T-helper 1 cell treated with Interleukin-12 subunit alpha and Interleukin-12 subunit beta and Interleukin-4 antibody, amounts not matched to agents 30 ng/mL and 1 ng/mL, for 36 hours (primary cell): ENCODE data around the gene INF2. TPM values are rescaled to one million over a fixed set of nuclear protein-coding genes. Genes with fewer than 3 reads are reported as not detected.
"Not testable (repeated sequence)": the region's sequence is repeated elsewhere in the genome, so short reads cannot be mapped to it uniquely, and the experiment has no call there.

ENCODE experiments used
- intact Hi-C: fragments of 100-400 bp; cut with micrococcal nuclease; formaldehyde crosslinking; loops from one replicate; pipeline ENCODE4 v1.15.1; 2024
- total RNA-seq: library from RNA; stranded (reverse); gene quantifications from 2 replicates; pipeline ENCODE4 v1.2.3, GENCODE V29; 2022

INF2 gene
- total RNA-seq, 1 donor from 2014 or later: 136 TPM

DNA sequence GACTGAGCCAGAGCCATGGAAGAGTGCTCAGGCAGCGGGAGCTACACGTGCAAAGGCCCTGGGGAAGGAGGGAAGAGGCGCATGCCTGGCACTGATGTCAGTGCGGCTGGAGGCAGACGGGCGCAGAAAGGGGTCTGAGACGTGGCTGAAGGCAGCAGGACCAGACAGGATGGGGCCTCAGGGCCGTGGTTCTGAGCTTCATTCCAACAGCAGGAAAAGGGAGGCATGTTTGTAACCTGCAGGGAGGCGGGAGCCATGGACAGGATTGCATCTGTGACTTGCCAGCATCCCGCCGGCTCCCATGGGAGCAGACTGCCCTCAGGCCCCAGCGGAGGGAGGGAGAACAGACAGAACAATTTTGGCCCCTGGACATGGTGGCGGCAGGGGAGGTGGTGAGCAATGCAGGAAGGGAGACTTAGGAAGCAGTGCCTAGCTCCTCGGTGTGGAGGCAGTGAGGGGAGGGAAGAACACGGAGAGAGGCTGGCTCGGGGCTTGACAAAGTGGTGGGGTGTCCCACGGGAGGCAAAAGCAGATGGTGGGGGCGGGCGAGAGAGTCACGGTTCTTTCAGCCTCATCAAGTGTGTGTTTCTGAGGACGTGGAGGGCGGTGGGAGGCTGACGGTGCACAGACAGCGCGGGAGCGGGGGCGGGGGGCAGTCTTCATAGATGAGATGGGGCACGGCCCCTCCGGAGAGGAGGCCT, 33.3 kb upstream of the INF2 start:
- intact Hi-C loops: no loop called here

DNA sequence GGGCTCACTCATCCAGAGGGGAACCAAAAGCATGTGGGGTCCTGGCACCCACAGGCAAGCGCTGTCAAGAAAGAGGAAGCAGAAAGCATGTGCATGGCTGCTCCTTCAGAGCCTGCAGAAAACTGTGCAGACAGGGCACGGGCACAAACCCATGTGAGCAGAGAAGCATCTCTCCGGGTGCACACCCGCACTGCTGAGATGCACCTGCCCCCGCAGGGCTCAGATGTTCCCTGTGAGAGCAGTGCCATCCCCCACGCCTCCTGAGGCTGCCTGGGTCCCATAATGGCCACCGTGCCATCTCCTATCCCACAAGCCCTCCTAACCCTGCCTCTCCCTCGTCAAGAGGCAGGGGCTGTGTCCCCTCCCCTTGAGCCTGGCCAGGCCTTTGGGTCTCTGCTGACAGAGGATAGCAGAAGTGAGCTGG, 32.3 kb upstream of the INF2 start:
- intact Hi-C loops: no loop called here

DNA sequence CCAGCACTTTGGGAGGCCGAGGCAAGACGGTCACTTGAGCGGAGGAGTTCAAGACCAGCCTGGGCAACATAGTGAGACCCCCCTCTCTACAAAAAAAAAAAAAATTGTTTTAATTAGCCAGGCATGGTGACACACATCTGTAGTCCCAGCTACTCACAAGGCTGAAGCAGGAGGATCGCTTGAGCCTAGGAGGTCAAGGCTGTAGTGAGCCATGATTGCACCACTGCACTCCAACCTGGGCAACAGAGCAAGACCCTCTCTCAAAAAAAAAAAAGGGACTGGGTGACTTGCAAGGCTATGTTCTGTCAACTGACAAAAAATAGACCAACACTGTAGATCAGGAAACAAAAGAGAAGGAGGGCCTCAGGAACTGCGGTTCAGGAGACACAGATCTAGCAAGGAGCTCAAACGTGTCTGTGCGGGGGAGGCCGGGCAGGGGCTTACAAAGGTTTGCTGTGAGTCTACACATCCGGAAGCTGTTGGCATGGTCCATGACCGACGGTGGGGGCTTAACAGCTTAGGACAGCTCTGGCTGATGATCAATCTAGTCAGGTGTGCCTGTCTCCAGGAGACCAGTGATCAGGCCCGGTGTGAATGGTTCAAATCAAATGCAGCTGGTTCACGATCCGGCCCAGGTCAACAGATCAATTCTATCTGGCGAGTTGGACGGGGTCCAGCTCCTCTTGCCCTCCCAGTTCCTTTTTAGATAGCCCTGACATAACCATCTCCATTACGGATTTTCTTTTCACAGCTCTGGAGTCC, 31.7 kb upstream of the INF2 start:
- intact Hi-C loops: no loop called here

GRCh38 chr14:104658325-104658712, 31.1 kb upstream of the INF2 start:
- intact Hi-C loops: no loop called here

DNA sequence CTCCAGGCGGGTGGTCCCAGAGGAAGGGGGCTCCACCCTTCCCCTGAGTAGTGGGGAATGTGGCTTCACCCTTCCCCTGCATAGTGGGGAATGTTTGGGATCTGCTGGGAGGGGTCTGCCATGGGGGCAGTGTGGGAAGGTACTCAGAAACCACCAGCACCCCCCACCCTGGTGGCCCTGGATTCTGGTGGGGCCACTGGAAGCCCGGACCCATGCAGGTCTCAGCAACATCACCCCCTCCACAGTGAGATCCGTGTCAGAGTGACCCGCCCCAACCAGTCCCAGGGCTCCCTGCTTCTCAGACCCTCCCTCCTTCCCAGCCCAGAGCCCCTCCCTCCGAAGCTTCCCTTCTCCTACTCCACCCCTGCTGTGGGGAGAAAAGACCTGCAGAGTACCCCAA, 30.3 kb upstream of the INF2 start:
- intact Hi-C loops: no loop called here

DNA sequence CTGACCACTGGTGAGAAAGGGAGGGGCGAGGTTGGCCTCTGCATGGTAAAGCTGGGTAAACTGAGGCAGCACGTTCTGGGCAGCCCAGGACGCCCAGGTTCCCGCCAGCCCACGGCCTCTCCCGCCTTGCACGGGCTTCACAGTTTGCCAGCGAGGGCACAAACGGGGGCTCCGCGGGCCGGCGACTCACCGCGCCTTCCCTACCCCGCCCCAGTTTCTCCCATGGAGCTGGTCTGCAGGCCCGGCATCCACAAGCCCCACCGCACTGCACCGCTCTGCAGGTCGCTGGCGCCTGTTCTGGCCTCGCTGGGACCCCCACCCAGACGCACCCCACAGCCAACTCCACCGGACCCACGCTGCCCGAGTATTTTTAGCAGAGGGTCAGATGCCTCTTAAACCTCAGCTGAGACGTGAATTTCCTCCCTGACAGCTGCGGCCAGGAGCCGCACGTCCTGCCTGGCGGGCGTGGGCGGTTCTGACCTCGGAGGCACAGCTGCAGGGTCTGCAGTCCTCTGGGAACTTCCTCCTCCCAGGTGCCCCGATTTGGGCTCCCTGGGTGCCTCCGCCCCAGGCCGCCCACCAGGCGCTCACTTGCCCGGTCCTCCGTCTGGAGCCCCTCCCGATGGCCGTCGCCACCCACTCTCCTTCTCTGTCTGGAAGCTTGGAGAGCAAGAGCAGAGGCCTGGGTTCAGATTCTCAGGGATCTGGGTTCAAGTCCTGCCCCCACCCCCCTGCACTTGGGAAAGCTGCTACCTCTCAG, 29.5 kb upstream of the INF2 start:
- intact Hi-C loops: no loop called here

GRCh38 chr14:104660597-104660996, 28.8 kb upstream of the INF2 start:
- intact Hi-C loops: no loop called here

GRCh38 chr14:104661086-104661485, 28.3 kb upstream of the INF2 start:
- intact Hi-C loops: no loop called here

DNA sequence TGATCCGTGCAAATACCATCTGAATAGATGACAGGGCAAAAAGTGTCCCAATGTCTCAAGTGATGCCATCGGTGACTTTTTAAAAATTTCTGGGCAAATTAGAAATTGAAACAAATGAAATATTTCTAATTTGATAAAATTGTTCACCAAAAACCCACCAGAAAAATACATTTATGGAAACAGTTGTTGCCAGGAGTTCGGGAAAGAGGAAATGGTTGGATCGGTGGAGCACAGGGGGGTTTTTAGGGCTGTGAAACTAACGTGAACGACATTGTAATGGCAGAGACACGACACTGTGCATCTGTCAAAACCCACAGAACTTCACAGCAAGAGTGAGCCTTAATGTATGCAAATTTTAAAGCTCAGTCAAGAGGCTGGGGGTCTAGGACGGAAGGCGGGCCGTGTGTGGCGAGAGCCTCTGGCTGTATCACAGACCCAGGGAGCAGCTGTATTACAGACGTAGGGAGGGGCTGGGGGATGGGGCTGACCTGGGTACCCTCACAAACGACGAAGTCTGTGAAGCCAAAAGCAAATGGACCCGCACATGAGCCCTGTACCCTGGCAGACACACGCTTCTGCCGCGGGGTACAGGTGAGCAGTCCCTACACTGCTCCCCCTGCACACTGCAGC, 27.8 kb upstream of the INF2 start:
- intact Hi-C loops: not testable (repeated sequence)

DNA sequence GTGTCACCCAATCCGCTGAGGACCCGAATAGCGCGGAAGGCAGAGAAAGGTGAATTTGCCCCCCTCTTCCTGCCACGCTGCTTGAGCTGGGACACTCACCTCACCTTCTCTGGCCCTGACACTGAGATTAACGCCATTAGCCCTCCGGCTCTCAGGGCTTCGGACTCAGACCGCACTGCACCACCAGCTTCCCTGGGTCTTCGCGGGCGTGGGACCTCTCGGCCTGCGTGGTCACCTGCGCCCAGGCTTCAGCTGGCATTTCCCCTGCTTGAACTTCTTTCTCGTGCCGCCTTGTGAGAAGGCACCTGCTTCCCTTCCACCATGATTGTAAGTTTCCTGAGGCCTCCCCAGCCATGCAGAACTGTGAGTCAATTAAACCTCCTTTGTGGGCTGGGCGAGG, 26.9 kb upstream of the INF2 start:
- intact Hi-C loops: not testable (repeated sequence)

DNA sequence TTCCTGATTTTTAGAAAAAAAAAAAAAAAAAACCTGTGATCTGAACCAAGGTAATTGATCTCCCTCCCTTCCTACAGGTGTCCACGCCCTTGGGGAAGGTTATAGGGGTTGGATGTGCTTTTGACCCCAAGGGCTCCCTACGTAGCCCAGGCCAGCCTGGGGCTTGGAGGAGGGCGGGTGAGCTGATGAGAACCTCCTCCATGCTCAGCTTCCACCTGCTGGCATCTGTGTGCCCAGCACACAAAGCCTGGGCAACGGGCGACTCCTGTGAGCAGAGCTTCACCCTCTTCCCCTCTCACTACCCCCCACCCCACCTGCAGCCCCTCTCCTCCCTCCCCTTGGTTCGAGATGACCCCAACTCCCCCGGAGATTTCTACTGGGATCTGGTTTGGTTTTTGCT, 25.3 kb upstream of the INF2 start:
- intact Hi-C loops: no loop called here

- intact Hi-C loops: no loop called here
These were observed 24.8 kb upstream of the INF2 start for GRCh38 chr14:104664588-104664987.

DNA sequence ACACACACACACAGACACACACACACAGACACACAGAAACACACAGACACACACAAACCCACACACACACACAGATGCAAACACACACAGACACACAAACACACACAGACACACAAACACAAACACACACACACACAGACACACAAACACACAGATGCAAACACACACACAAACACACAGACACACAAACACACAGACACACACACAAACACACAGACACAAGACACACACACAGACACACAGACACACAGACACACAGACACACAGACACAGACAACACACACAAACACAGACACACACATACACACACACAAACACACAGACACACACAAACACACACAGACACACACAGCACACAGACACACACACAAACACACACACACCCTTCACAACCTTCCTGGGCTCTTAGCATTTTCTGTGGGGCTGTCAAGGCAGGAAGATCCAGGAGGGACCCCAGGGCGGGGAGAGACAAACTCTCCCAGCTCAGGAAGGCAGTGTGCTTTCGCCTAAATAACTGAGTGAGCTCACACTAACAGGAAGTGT, 24.2 kb upstream of the INF2 start:
- intact Hi-C loops: loop anchor here (1.0 kb wide), 1 partner anchor 43 kb away; no protein-coding TSS in a partner anchor

GRCh38 chr14:104665657-104666522, 23.5 kb upstream of the INF2 start:
- intact Hi-C loops: loop anchor here (1.0 kb wide), 1 partner anchor 42 kb away; no protein-coding TSS in a partner anchor

DNA sequence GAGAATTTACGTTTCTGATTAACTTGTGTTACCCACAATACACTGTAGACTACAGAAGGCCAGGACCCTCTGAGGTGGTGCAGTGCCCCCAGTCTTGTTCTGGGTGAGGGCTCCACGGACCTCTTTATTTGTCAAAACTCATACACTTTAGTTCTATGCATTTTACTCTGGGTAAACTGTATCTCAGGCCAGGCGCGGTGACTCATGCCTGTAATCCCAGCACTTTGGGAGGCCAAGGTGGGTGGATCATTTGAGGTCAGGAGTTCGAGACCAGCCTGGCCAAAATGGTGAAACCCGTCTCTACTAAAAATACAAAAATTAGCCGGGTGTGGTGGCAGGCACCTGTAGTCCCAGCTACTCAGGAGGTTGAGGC, 22.9 kb upstream of the INF2 start:
- intact Hi-C loops: not testable (repeated sequence)

DNA sequence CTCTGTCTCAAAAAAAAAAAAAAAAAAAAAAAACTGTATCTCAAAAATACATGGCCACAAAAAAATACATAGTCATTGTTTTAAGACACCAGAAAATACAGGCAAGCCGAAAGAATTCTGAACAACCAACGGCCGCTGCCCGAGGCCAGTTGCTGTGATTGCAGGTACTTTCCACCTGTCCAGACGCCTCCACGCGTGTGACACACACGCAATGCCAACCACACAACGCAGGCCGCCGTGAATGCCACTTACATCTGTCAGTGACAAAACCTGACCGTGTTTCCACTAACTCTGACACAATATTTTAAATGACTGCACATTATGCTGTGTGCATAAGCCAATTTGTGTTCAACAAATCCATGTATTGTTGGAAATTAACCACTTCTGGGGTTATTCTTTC, 22.4 kb upstream of the INF2 start:
- intact Hi-C loops: no loop called here

DNA sequence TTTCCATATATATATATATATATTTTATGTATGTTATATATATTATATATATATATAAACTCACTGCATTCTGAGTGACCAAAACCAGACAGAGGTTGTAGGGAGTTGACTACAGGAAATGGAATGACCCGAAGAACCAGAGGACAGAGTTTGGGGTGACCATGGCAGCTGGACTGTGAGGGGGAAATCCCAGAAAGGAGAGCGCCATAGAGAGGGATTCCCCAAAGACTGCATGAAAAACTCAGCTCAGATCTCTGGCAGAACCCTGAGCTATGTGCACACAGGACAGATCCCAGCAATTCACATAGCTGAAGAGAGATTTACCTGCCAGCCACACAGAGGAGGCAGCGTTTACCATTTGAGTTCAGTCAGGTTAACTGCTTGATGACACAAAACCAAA, 19.7 kb upstream of the INF2 start:
- intact Hi-C loops: no loop called here

- intact Hi-C loops: not testable (repeated sequence)
These were observed 18.0 kb upstream of the INF2 start for GRCh38 chr14:104671330-104671977.

- intact Hi-C loops: not testable (repeated sequence)
These were observed 17.3 kb upstream of the INF2 start for GRCh38 chr14:104672119-104672518.

GRCh38 chr14:104673481-104673880, 15.9 kb upstream of the INF2 start:
- intact Hi-C loops: no loop called here
